Duodenal mucosa (tissue), 2 donors: ENCODE results near the gene FARP1.

ENCODE experiments used
- H3K27ac ChIP-seq: one replicate; pipeline ENCODE4 v1.7.0; 2013; ENCODE audit warnings: low read depth, low read length
- H3K27me3 ChIP-seq, 2 donors: one replicate each; pipeline ENCODE4 v1.7.0; 2013; ENCODE audit warnings: low read length in 2 of 2, control low read depth in 1 of 2; ENCODE audit not compliant: insufficient read depth in 2 of 2, control insufficient read depth in 1 of 2
- H3K36me3 ChIP-seq, 2 donors: one replicate each; pipeline ENCODE4 v1.7.0; 2013; ENCODE audit warnings: low read length in 2 of 2, control low read depth in 1 of 2; ENCODE audit not compliant: insufficient read depth in 2 of 2, control insufficient read depth in 1 of 2
- H3K4me1 ChIP-seq, 2 donors: one replicate each; pipeline ENCODE4 v1.7.0; 2013; ENCODE audit warnings: low read length in 2 of 2, control low read depth in 1 of 2; ENCODE audit not compliant: insufficient read depth in 2 of 2, control insufficient read depth in 1 of 2
- H3K4me3 ChIP-seq, 2 donors: one replicate each; pipeline ENCODE4 v1.7.0; 2013; ENCODE audit warnings: low read length in 2 of 2, low read depth in 1 of 2
- H3K9ac ChIP-seq, 2 donors: one replicate each; pipeline ENCODE4 v1.7.0; 2013; ENCODE audit warnings: low read length in 2 of 2, low read depth in 1 of 2
- H3K9me3 ChIP-seq, 2 donors: one replicate each; pipeline ENCODE4 v1.7.0; 2013; ENCODE audit warnings: low read length in 2 of 2, control low read depth in 1 of 2; ENCODE audit not compliant: control insufficient read depth in 1 of 2

The FARP1 gene

GRCh38 chr13:98448642-98448928 lies 305.7 kb downstream of the FARP1 start:
- no peak overlapping the region for H3K27ac ChIP-seq
- peaks cover 7 to 9% of the 10 kb centered on the region in 2 donors for H3K4me1 ChIP-seq
- H3K27me3 ChIP-seq: no peaks in the 10 kb centered on the region
- H3K9ac ChIP-seq: no peak overlapping the region
- no peaks in the 10 kb centered on the region for H3K9me3 ChIP-seq
- no peak overlapping the region for H3K4me3 ChIP-seq
- peaks cover 19 to 64% of the 10 kb centered on the region in 2 donors for H3K36me3 ChIP-seq

GRCh38 chr13:98449273-98449672 lies 306.4 kb downstream of the FARP1 start:
- Histone ChIP-seq H3K36me3 (peaks cover 19 to 68% of the 10 kb centered on the region in 2 donors), H3K9me3 (no peaks in the 10 kb centered on the region)

GRCh38 chr13:98450026-98450425 lies 307.1 kb downstream of the FARP1 start:
- H3K9ac ChIP-seq: no peak overlapping the region

More at GRCh38 chr13:98449273-98449672, 306.4 kb downstream of the FARP1 start:
- Histone ChIP-seq H3K27me3 (no peaks in the 10 kb centered on the region), H3K9ac (no peak overlapping the region), H3K4me1 (peaks cover 7 to 9% of the 10 kb centered on the region in 2 donors), H3K4me3 (no peak overlapping the region), H3K27ac (no peak overlapping the region)

GRCh38 chr13:98450539-98451111 lies 307.7 kb downstream of the FARP1 start:
- Histone ChIP-seq H3K27me3 (no peaks in the 10 kb centered on the region), H3K4me3 (no peak overlapping the region), H3K36me3 (peaks cover 19 to 79% of the 10 kb centered on the region in 2 donors), H3K9me3 (no peaks in the 10 kb centered on the region), H3K27ac (no peak overlapping the region), H3K9ac (no peak overlapping the region), H3K4me1 (peaks cover under 1 to 2% of the 10 kb centered on the region in 2 donors)

More at GRCh38 chr13:98450026-98450425, 307.1 kb downstream of the FARP1 start:
- no peak overlapping the region for H3K4me3 ChIP-seq
- no peak overlapping the region for H3K27ac ChIP-seq
- H3K36me3 ChIP-seq: peaks cover 19 to 75% of the 10 kb centered on the region in 2 donors
- no peaks in the 10 kb centered on the region for H3K9me3 ChIP-seq
- H3K27me3 ChIP-seq: no peaks in the 10 kb centered on the region
- peaks cover 7% of the 10 kb centered on the region in 2 donors for H3K4me1 ChIP-seq

GRCh38 chr13:98451676-98452470 lies 309.0 kb downstream of the FARP1 start:
- Histone ChIP-seq H3K36me3 (peaks cover 29 to 85% of the 10 kb centered on the region in 2 donors), H3K4me1 (no peaks in the 10 kb centered on the region)

GRCh38 chr13:98452851-98453843 lies 310.3 kb downstream of the FARP1 start:
- peaks cover 37 to 84% of the 10 kb centered on the region in 2 donors for H3K36me3 ChIP-seq
- no peak overlapping the region for H3K9ac ChIP-seq
- no peak overlapping the region for H3K27ac ChIP-seq
- H3K4me3 ChIP-seq: no peak overlapping the region
- H3K27me3 ChIP-seq: no peaks in the 10 kb centered on the region
- H3K4me1 ChIP-seq: no peaks in the 10 kb centered on the region
- H3K9me3 ChIP-seq: no peaks in the 10 kb centered on the region

More at GRCh38 chr13:98451676-98452470, 309.0 kb downstream of the FARP1 start:
- Histone ChIP-seq H3K27me3 (no peaks in the 10 kb centered on the region), H3K9me3 (no peaks in the 10 kb centered on the region), H3K4me3 (no peak overlapping the region), H3K9ac (no peak overlapping the region), H3K27ac (no peak overlapping the region)

- H3K27me3 ChIP-seq: no peaks in the 10 kb centered on the region
- H3K4me1 ChIP-seq: no peaks in the 10 kb centered on the region
- H3K36me3 ChIP-seq: peaks cover 40 to 89% of the 10 kb centered on the region in 2 donors
- H3K27ac ChIP-seq: no peak overlapping the region
- H3K9ac ChIP-seq: no peak overlapping the region
- no peaks in the 10 kb centered on the region for H3K9me3 ChIP-seq
- no peak overlapping the region for H3K4me3 ChIP-seq
Observed at GRCh38 chr13:98454389-98454881, 311.5 kb downstream of the FARP1 start.

GRCh38 chr13:98456413-98456845 lies 313.5 kb downstream of the FARP1 start:
- Histone ChIP-seq H3K9ac (no peak overlapping the region), H3K27ac (no peak overlapping the region), H3K36me3 (peaks cover 57 to 85% of the 10 kb centered on the region in 2 donors), H3K9me3 (no peaks in the 10 kb centered on the region), H3K4me3 (no peak overlapping the region), H3K27me3 (no peaks in the 10 kb centered on the region), H3K4me1 (no peaks in the 10 kb centered on the region)

- no peaks in the 10 kb centered on the region for H3K27me3 ChIP-seq
- no peak overlapping the region for H3K9ac ChIP-seq
- no peaks in the 10 kb centered on the region for H3K9me3 ChIP-seq
- H3K27ac ChIP-seq: no peak overlapping the region
- H3K36me3 ChIP-seq: peaks cover 59 to 85% of the 10 kb centered on the region in 2 donors
- no peaks in the 10 kb centered on the region for H3K4me1 ChIP-seq
- H3K4me3 ChIP-seq: no peak overlapping the region
Observed at GRCh38 chr13:98457053-98457452, 314.2 kb downstream of the FARP1 start.
